ENCODE results near the gene TAF6L.

- no peak for TF ChIP-seq GATA2 (IDR thresholded peaks at IDR 0.05; ENCODE audit: low read depth, low read length)
- TF ChIP-seq GATA3 (IDR thresholded peaks at IDR 0.05; ENCODE audit: low read depth, low read length), result no peak
These were observed 3.2 kb downstream of the TAF6L start for GRCh38 chr11:62774407-62774806.

Data from SH-SY5Y (cell line).